Smooth muscle cell (in vitro differentiated cells): Measurements from ENCODE around the gene STUM. TPM values are rescaled to one million over a fixed set of nuclear protein-coding genes. Genes with fewer than 3 reads are reported as not detected.
"Not testable (repeated sequence)": the region's sequence is repeated elsewhere in the genome, so short reads cannot be mapped to it uniquely, and the experiment has no call there.

Experiments used
- DNase-seq: peaks from one replicate; lab custom pipeline; 2025; ENCODE audit not compliant: unreplicated experiment; lab: John Stamatoyannopoulos, UW
- H2AFZ ChIP-seq: fragments of 200-600 bp; sonication (generic); 2 replicates; pipeline ENCODE4 v1.6.0; 2016; ENCODE audit warnings: antibody characterized with exemption, low read depth, mild to moderate bottlenecking
- H3F3A ChIP-seq: fragments of 200-600 bp; sonication (generic); 2 replicates; pipeline ENCODE4 v1.6.0; 2017; ENCODE audit warnings: antibody characterized with exemption, low read depth
- H3K27ac ChIP-seq: fragments of 200-600 bp; sonication (generic); 2 replicates; pipeline ENCODE4 v1.5.1; 2016; ENCODE audit warnings: low read depth, mild to moderate bottlenecking
- H3K27me3 ChIP-seq: fragments of 200-600 bp; sonication (generic); 2 replicates; pipeline ENCODE4 v1.6.1; 2016; ENCODE audit warnings: low read depth, mild to moderate bottlenecking
- H3K36me3 ChIP-seq: fragments of 200-600 bp; sonication (generic); 2 replicates; pipeline ENCODE4 v1.5.1; 2016; ENCODE audit warnings: low read depth
- H3K4me1 ChIP-seq: fragments of 200-600 bp; sonication (generic); 2 replicates; pipeline ENCODE4 v1.5.1; 2016; ENCODE audit warnings: low read depth
- H3K4me2 ChIP-seq: fragments of 200-600 bp; sonication (generic); 2 replicates; pipeline ENCODE4 v1.6.0; 2016; ENCODE audit warnings: mild to moderate bottlenecking
- H3K4me3 ChIP-seq: fragments of 200-600 bp; sonication (generic); 2 replicates; pipeline ENCODE4 v1.5.1; 2016; ENCODE audit warnings: mild to moderate bottlenecking
- H3K79me2 ChIP-seq: fragments of 200-600 bp; sonication (generic); 2 replicates; pipeline ENCODE4 v1.6.0; 2016; ENCODE audit warnings: low read depth, mild to moderate bottlenecking
- H3K9ac ChIP-seq: fragments of 200-600 bp; sonication (generic); 2 replicates; pipeline ENCODE4 v1.6.0; 2016; ENCODE audit warnings: low read depth
- H3K9me3 ChIP-seq: fragments of 200-600 bp; sonication (generic); replicated peaks from 2 replicates; pipeline ENCODE4 v1.5.1; 2016; ENCODE audit warnings: low read depth
- H4K20me1 ChIP-seq: fragments of 200-600 bp; sonication (generic); 2 replicates; pipeline ENCODE4 v1.6.0; 2016; ENCODE audit warnings: low read depth
- CTCF ChIP-seq: fragments of 200-600 bp; sonication (generic); IDR thresholded peaks from 2 replicates; pipeline ENCODE4 v1.5.1; 2017; ENCODE audit warnings: borderline replicate concordance, mild to moderate bottlenecking, antibody characterized with exemption; ENCODE audit not compliant: insufficient read depth, poor library complexity, severe bottlenecking
- whole genome bisulfite sequencing: methylation state at CpG from one replicate; pipeline ENCODE4 v1.1.7; 2016; ENCODE audit warnings: low lambda C conversion rate; 5-methylcytosine and 5-hydroxymethylcytosine counted together
- polyA plus RNA-seq: library from polyadenylated mRNA; unstranded; fragments of >200 nt; fragmentation: Nextera tagmentation; extraction: Ambion mirVana; gene quantifications from 2 replicates; pipeline ENCODE4 v1.2.1, GENCODE V29; 2016
- total RNA-seq: library from RNA; depleted of rRNA; stranded (reverse); fragments of >200 nt; gene quantifications from 2 replicates; pipeline ENCODE4 v1.2.3, GENCODE V29; 2014

Gene STUM
- total RNA-seq, result 0.04 TPM in 1 of 2 replicates, not detected in the other
- polyA plus RNA-seq, result not detected in 2 replicates

DNA sequence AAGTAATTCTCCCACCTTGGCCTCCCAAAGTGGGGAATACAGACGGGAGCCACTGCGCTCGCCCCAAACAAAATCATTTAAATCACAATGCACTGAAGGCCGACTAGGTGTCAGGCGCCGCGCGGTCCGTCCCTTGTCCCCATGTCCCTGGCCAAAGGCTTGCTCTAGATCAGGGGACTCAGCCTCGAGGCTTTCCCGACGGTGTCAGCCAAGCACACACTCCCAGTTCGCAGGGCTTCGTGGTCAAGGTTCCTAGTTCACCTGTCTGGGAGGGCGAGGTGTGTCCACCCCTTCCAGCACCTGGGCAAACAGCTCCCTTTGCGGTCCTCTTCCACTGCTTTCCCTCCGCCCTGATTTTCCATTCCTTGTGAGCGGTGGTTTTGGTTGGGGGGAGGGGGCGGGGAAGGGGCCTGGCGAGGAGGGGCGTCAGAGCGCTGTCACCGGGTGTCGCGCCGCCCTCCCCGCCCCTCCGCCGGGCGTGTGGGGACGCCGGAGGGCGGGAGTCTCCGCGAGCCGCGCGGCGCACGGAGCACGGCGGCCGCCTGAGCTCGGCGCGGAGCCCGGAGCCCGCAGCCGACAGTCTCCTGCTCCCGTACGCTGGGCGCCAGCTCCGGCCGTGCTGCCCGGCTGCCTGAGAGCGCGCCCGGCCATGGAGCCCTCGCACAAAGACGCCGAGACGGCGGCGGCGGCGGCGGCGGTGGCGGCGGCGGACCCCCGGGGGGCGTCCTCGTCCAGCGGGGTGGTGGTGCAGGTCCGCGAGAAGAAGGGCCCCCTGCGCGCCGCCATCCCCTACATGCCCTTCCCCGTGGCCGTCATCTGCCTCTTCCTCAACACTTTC lies at the start of gene STUM:
TSS of gene STUM (plus strand) at position 509 of the 838 bp plus-strand sequence. CDS start at position 650, 141 bp downstream.
- H3F3A ChIP-seq, result no peaks in the 10 kb centered on the region
- peaks cover 10% of the 10 kb centered on the region for H3K4me1 ChIP-seq
- no peaks in the 10 kb centered on the region for H4K20me1 ChIP-seq
- DNase-seq, result no peak
- TF ChIP-seq CTCF, result no peak
- H3K9ac ChIP-seq, result no peak within 1 kb of the TSS
- H3K36me3 ChIP-seq, result no peaks in the 10 kb centered on the region
- peaks cover 54% of the 10 kb centered on the region for H3K27me3 ChIP-seq
- H3K27ac ChIP-seq, result no peak within 1 kb of the TSS
- no peaks in the 10 kb centered on the region for H3K9me3 ChIP-seq
- peak within 1 kb of the TSS; percentile 53 for H3K4me3 ChIP-seq
- H3K4me2 ChIP-seq, result peak within 1 kb of the TSS; percentile 92
- 3% methylated on average over 20 of the region's 82 CpGs for WGBS
- no peak within 1 kb of the TSS for H2AFZ ChIP-seq
- no peaks in the 10 kb centered on the region for H3K79me2 ChIP-seq

GRCh38 chr1:226499699-226500098 lies 48.9 kb upstream of the STUM start:
- H3K79me2 ChIP-seq, H3K9me3 ChIP-seq, H3K36me3 ChIP-seq, H2AFZ ChIP-seq, H3K4me1 ChIP-seq, H3K27ac ChIP-seq, H3K4me2 ChIP-seq, H3K9ac ChIP-seq, H3K4me3 ChIP-seq, DNase-seq, H3F3A ChIP-seq, H4K20me1 ChIP-seq: not testable (repeated sequence)
- peaks cover 17% of the 10 kb centered on the region for H3K27me3 ChIP-seq
- 92% methylated on average over 3 of the region's 3 CpGs for WGBS

- H3K27me3 ChIP-seq, result peaks cover 34% of the 10 kb centered on the region
- no peaks in the 10 kb centered on the region for H3K36me3 ChIP-seq
- 82% methylated on average over 2 of the region's 2 CpGs for WGBS
- H3F3A ChIP-seq, result no peaks in the 10 kb centered on the region
- no peaks in the 10 kb centered on the region for H4K20me1 ChIP-seq
- H2AFZ ChIP-seq, result no peak overlapping the region
- no peaks in the 10 kb centered on the region for H3K4me1 ChIP-seq
- no peaks in the 10 kb centered on the region for H3K9me3 ChIP-seq
- H3K4me3 ChIP-seq, result no peak overlapping the region
- H3K27ac ChIP-seq, result no peak overlapping the region
- no peak overlapping the region for H3K9ac ChIP-seq
- DNase-seq, result no peak
- TF ChIP-seq CTCF, result no peak
- no peak overlapping the region for H3K4me2 ChIP-seq
- no peaks in the 10 kb centered on the region for H3K79me2 ChIP-seq
Observed at GRCh38 chr1:226506021-226506420, 42.5 kb upstream of the STUM start.

- Histone ChIP-seq H3K27ac (no peak overlapping the region), H2AFZ (no peak overlapping the region), H3K36me3 (no peaks in the 10 kb centered on the region), H4K20me1 (no peaks in the 10 kb centered on the region), H3K27me3 (peaks cover 27% of the 10 kb centered on the region), H3K9me3 (no peaks in the 10 kb centered on the region), H3K79me2 (no peaks in the 10 kb centered on the region), H3K4me2 (no peak overlapping the region), H3K4me1 (no peaks in the 10 kb centered on the region), H3F3A (no peaks in the 10 kb centered on the region), H3K9ac (no peak overlapping the region), H3K4me3 (no peak overlapping the region)
- 95% methylated on average over 5 of the region's 5 CpGs for WGBS
- no peak for DNase-seq
- no peak for TF ChIP-seq CTCF
Observed at GRCh38 chr1:226506921-226507320, 41.6 kb upstream of the STUM start.
